IMR-90 (cell line): ENCODE results near the gene HS2ST1. TPM values are rescaled to one million over a fixed set of nuclear protein-coding genes. Genes with fewer than 3 reads are reported as not detected.

Experiments
- ATAC-seq: fragments of 200-7000 bp; cut with Tn5 transposase; 2 replicates; pipeline ENCODE4 v1.9.1; 2020; ENCODE audit warnings: low read depth, mild to moderate bottlenecking, moderate library complexity
- BruUV-seq: library from RNA; stranded (reverse); fragments of 400-500 nt; replicated peaks from 2 replicates; lab custom pipeline; 2021; lab: Mats Ljungman, UMichigan
- CTCF ChIA-PET: fragments of 300-600 bp; formaldehyde crosslinking; extraction: SDS; loops from one replicate; lab custom pipeline; 2021; ENCODE audit warnings: antibody characterized with exemption; lab: Yijun Ruan, JAX
- POLR2A ChIA-PET: fragments of 300-600 bp; sonication (Branson Sonifier 250); formaldehyde crosslinking; loops from one replicate; lab custom pipeline; 2022; ENCODE audit warnings: antibody characterized with exemption; ENCODE audit not compliant: unreplicated experiment; lab: Charles Lee
- DNase-seq: peaks from one replicate; pipeline ENCODE4 v3.0.0; 2013
- H2AFZ ChIP-seq: replicated peaks from 2 replicates; pipeline ENCODE3; 2013; ENCODE audit warnings: low read length, mild to moderate bottlenecking; ENCODE audit not compliant: poor library complexity
- H2AK5ac ChIP-seq: 2 replicates; pipeline ENCODE4 v1.6.1; 2013; ENCODE audit warnings: low read depth, low read length, inconsistent platforms
- H2AK9ac ChIP-seq: replicated peaks from 2 replicates; pipeline ENCODE3; 2013; ENCODE audit warnings: mild to moderate bottlenecking, low read depth, low read length, moderate library complexity; ENCODE audit not compliant: poor library complexity
- H2BK120ac ChIP-seq: 2 replicates; pipeline ENCODE4 v1.6.1; 2013; ENCODE audit warnings: low read depth, low read length, inconsistent platforms
- H2BK15ac ChIP-seq: 3 replicates; pipeline ENCODE4 v1.6.1; 2013; ENCODE audit warnings: low read depth, low read length, inconsistent platforms
- H2BK20ac ChIP-seq: 2 replicates; pipeline ENCODE4 v1.6.1; 2013; ENCODE audit warnings: low read depth, mild to moderate bottlenecking, inconsistent platforms, low read length, moderate library complexity
- H2BK5ac ChIP-seq: 2 replicates; pipeline ENCODE4 v1.6.1; 2013; ENCODE audit warnings: mild to moderate bottlenecking, low read depth, low read length, inconsistent platforms; ENCODE audit not compliant: poor library complexity, severe bottlenecking
- H3K14ac ChIP-seq: replicated peaks from 2 replicates; pipeline ENCODE4 v1.6.1; 2013; ENCODE audit warnings: low read depth, low read length, inconsistent platforms
- H3K18ac ChIP-seq: 2 replicates; pipeline ENCODE4 v1.6.1; 2013; ENCODE audit warnings: low read depth, low read length, control low read depth
- H3K23ac ChIP-seq: 2 replicates; pipeline ENCODE4 v1.6.1; 2013; ENCODE audit warnings: low read depth, low read length, inconsistent platforms
- H3K27ac ChIP-seq: 2 replicates; pipeline ENCODE4 v1.5.1; 2013; ENCODE audit warnings: mild to moderate bottlenecking, control low read depth, low read length; ENCODE audit not compliant: insufficient read depth
- H3K27me3 ChIP-seq: 2 replicates; pipeline ENCODE4 v1.6.1; 2013; ENCODE audit warnings: low read length; ENCODE audit not compliant: control insufficient read depth, insufficient read depth
- H3K36me3 ChIP-seq: 2 replicates; pipeline ENCODE4 v1.6.1; 2013; ENCODE audit warnings: low read length, mixed read lengths; ENCODE audit not compliant: control insufficient read depth, insufficient read depth
- H3K4ac ChIP-seq: 2 replicates; pipeline ENCODE4 v1.6.1; 2013; ENCODE audit warnings: low read depth, low read length, inconsistent platforms
- H3K4me1 ChIP-seq: 2 replicates; pipeline ENCODE4 v1.6.1; 2013; ENCODE audit warnings: low read length, mixed read lengths; ENCODE audit not compliant: control insufficient read depth, insufficient read depth
- H3K4me2 ChIP-seq: 2 replicates; pipeline ENCODE4 v1.6.1; 2013; ENCODE audit warnings: low read depth, mild to moderate bottlenecking, control low read depth, low read length, moderate library complexity
- H3K4me3 ChIP-seq: 2 replicates; pipeline ENCODE4 v1.5.1; 2013; ENCODE audit warnings: low read depth, mild to moderate bottlenecking, control low read depth, low read length, moderate library complexity; ENCODE audit not compliant: insufficient read depth
- H3K56ac ChIP-seq: 2 replicates; pipeline ENCODE4 v1.6.1; 2013; ENCODE audit warnings: low read length, inconsistent platforms; ENCODE audit not compliant: insufficient read depth; ENCODE audit errors: extremely low read depth
- H3K79me1 ChIP-seq, 2 experiments: 2 replicates each; pipeline ENCODE4 v1.6.1; 2013; ENCODE audit warnings: low read length in 2 of 2, inconsistent platforms in 1 of 2, low read depth in 1 of 2
- H3K9ac ChIP-seq: 2 replicates; pipeline ENCODE4 v1.6.1; 2013; ENCODE audit warnings: low read depth, low read length, control low read depth
- H3K9me1 ChIP-seq: 2 replicates; pipeline ENCODE4 v1.6.1; 2013; ENCODE audit warnings: low read length, inconsistent platforms; ENCODE audit not compliant: insufficient read depth
- H3K9me3 ChIP-seq: 2 replicates; pipeline ENCODE4 v1.6.1; 2013; ENCODE audit warnings: low read length; ENCODE audit not compliant: control insufficient read depth, insufficient read depth
- H4K20me1 ChIP-seq: 2 replicates; pipeline ENCODE4 v1.6.1; 2013; ENCODE audit warnings: low read length, inconsistent platforms; ENCODE audit not compliant: insufficient read depth
- H4K5ac ChIP-seq: 2 replicates; pipeline ENCODE4 v1.6.1; 2013; ENCODE audit warnings: mild to moderate bottlenecking, low read depth, low read length, control low read depth
- H4K8ac ChIP-seq, 2 experiments: 2 replicates each; pipeline ENCODE4 v1.6.1; 2013; ENCODE audit warnings: low read depth in 2 of 2, low read length in 2 of 2, control low read depth in 1 of 2, inconsistent platforms in 1 of 2
- H4K91ac ChIP-seq: 2 replicates; pipeline ENCODE4 v1.6.1; 2013; ENCODE audit warnings: low read depth, low read length, inconsistent platforms; ENCODE audit not compliant: insufficient read depth
- BHLHE40 ChIP-seq: fragments of 150-350 bp; IDR thresholded peaks from 2 replicates; pipeline ENCODE4 v1.6.1; 2016; ENCODE audit warnings: mild to moderate bottlenecking, low read depth, low read length
- CEBPB ChIP-seq: IDR thresholded peaks from 2 replicates; pipeline ENCODE4 v1.6.1; 2012; ENCODE audit warnings: low read depth, low read length, improper control_type of control experiment
- ELK1 ChIP-seq: fragments of 150-350 bp; IDR thresholded peaks from 2 replicates; pipeline ENCODE4 v1.6.1; 2016; ENCODE audit warnings: low read depth, mild to moderate bottlenecking, low read length, moderate library complexity, borderline replicate concordance
- FOS ChIP-seq: fragments of 150-350 bp; IDR thresholded peaks from 2 replicates; pipeline ENCODE4 v1.6.1; 2016; ENCODE audit warnings: low read depth, low read length
- MAZ ChIP-seq: IDR thresholded peaks from 2 replicates; pipeline ENCODE4 v1.6.1; 2012; ENCODE audit warnings: low read depth, mild to moderate bottlenecking, low read length, improper control_type of control experiment, moderate library complexity, borderline replicate concordance
- MXI1 ChIP-seq: IDR thresholded peaks from 2 replicates; pipeline ENCODE4 v1.6.1; 2012; ENCODE audit warnings: low read depth, mild to moderate bottlenecking, low read length, moderate library complexity, borderline replicate concordance
- POLR2A ChIP-seq: IDR thresholded peaks from 2 replicates; pipeline ENCODE4 v1.6.1; 2012; ENCODE audit warnings: mild to moderate bottlenecking, low read depth, low read length
- RAD21 ChIP-seq: IDR thresholded peaks from 2 replicates; pipeline ENCODE4 v1.6.1; 2012; ENCODE audit warnings: low read length, improper control_type of control experiment
- RCOR1 ChIP-seq: IDR thresholded peaks from 2 replicates; pipeline ENCODE4 v1.6.1; 2012; ENCODE audit warnings: mild to moderate bottlenecking, low read length, improper control_type of control experiment; ENCODE audit not compliant: insufficient replicate concordance
- WGBS, 2 experiments: methylation state at CpG; one replicate each; pipeline versions ENCODE4 v1.1.5 to v1.1.7; 2013; ENCODE audit warnings: missing lambda C conversion rate in 2 of 2; ENCODE audit not compliant: insufficient read length in 1 of 2; ENCODE audit errors: extremely low coverage in 2 of 2; 5-methylcytosine and 5-hydroxymethylcytosine counted together
- dilution Hi-C: fragments of 300-500 bp; cut with HindIII; formaldehyde crosslinking; loops from one replicate; pipeline ENCODE4 v1.14.3; 2018; ENCODE audit warnings: low sequenced_read_pairs; ENCODE audit not compliant: unreplicated experiment
- in situ Hi-C: fragments of 300-500 bp; cut with MboI; formaldehyde crosslinking; loops from 3 replicates; pipeline ENCODE4 v1.14.3; 2019; ENCODE audit warnings: low sequenced_read_pairs, inconsistent platforms, mixed read lengths
- intact Hi-C: fragments of 100-400 bp; cut with micrococcal nuclease; formaldehyde crosslinking; loops from 2 replicates; pipeline ENCODE4 v1.10.0; 2022
- polyA plus RNA-seq, 3 experiments: library from polyadenylated mRNA; depleted of rRNA; stranded (reverse); fragments of >200 nt; gene quantifications; 2 replicates each; pipeline ENCODE4 v1.2.3, GENCODE V29; 2012; ENCODE audit warnings: low replicate concordance in 1 of 3
- total RNA-seq: library from RNA; depleted of rRNA; stranded (reverse); fragments of >200 nt; gene quantifications from 2 replicates; pipeline ENCODE4 v1.2.3, GENCODE V29; 2012
- TF ChIP-seq, protein P1 (sequence below): fragments of 150-350 bp; IDR thresholded peaks from 2 replicates; pipeline ENCODE4 v1.6.1; 2017; ENCODE audit warnings: mild to moderate bottlenecking, antibody characterized with exemption, low read length, low read depth

The HS2ST1 gene
- total and polyA plus RNA-seq, 2 of the 4 experiments (the other 2 are of a cell fraction): 7.8 to 13.1 TPM

GRCh38 chr1:87156124-87156523 lies 241.7 kb downstream of the HS2ST1 start:
- Histone ChIP-seq H3K23ac (no peak overlapping the region), H3K4me3 (no peak overlapping the region), H2AK9ac (no peak overlapping the region), H4K5ac (no peak overlapping the region), H3K9ac (no peak overlapping the region), H3K56ac (no peak overlapping the region), H2AK5ac (no peak overlapping the region), H3K9me3 (no peaks in the 10 kb centered on the region), H3K27me3 (peaks cover 5% of the 10 kb centered on the region), H3K18ac (no peak overlapping the region), H3K4me2 (no peak overlapping the region), H3K4me1 (peaks cover 7% of the 10 kb centered on the region; the same call in 1 of the 2 replicates), H2AFZ (no peak overlapping the region), H3K27ac (no peak overlapping the region), H3K79me1 (no peaks in the 10 kb centered on the region), H3K9me1 (no peaks in the 10 kb centered on the region), H2BK5ac (no peak overlapping the region), H3K14ac (no peak overlapping the region), H3K36me3 (no peaks in the 10 kb centered on the region), H2BK15ac (no peak overlapping the region), H2BK120ac (no peak overlapping the region), H3K4ac (no peak overlapping the region), H2BK20ac (no peak overlapping the region), H4K20me1 (no peaks in the 10 kb centered on the region), H4K8ac (no peak overlapping the region), H4K91ac (no peak overlapping the region)
- DNase-seq: no peak
- intact Hi-C loops: no loop called here
- ATAC-seq: no peak
- 100% methylated on average over 1 of the region's 6 CpGs; no CpG with 5 or more reads in 1 of the 2 experiments for WGBS, 2 experiments
- POLR2A ChIA-PET: no interaction called here
- BruUV-seq: no TSS peak
- dilution Hi-C loops: no loop called here
- in situ Hi-C loops: no loop called here
- TF ChIP-seq MXI1 (no peak), CEBPB (no peak), ELK1 (no peak), RAD21 (no peak), FOS (no peak), RCOR1 (no peak), BHLHE40 (no peak), MAZ (no peak), POLR2A (no peak)
- TF ChIP-seq, protein P1, sequence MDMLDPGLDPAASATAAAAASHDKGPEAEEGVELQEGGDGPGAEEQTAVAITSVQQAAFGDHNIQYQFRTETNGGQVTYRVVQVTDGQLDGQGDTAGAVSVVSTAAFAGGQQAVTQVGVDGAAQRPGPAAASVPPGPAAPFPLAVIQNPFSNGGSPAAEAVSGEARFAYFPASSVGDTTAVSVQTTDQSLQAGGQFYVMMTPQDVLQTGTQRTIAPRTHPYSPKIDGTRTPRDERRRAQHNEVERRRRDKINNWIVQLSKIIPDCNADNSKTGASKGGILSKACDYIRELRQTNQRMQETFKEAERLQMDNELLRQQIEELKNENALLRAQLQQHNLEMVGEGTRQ: no peak
- CTCF ChIA-PET: interaction anchor here (0.6 to 0.7 kb wide), 2 partner anchors 25 to 37 kb away, joined by 3 to 4 read pairs; no protein-coding TSS in a partner anchor
